DOHH2 (cell line): ENCODE data around the gene TMC3.

ENCODE experiments used
- H3F3A ChIP-seq: fragments of 200-600 bp; sonication (generic), shearing (Covaris generic); 2 replicates; pipeline ENCODE4 v1.6.0; 2016; ENCODE audit warnings: antibody characterized with exemption, mild to moderate bottlenecking; ENCODE audit not compliant: control insufficient read depth, insufficient read depth
- H3K27ac ChIP-seq: fragments of 200-600 bp; sonication (generic); 2 replicates; pipeline ENCODE4 v1.5.1; 2014; ENCODE audit warnings: low read depth, mild to moderate bottlenecking, low read length, moderate library complexity
- H3K27me3 ChIP-seq: fragments of 200-600 bp; sonication (generic); 2 replicates; pipeline ENCODE4 v1.6.1; 2014; ENCODE audit warnings: mild to moderate bottlenecking, low read length, mixed read lengths; ENCODE audit not compliant: control insufficient read depth
- H3K36me3 ChIP-seq: fragments of 200-600 bp; sonication (generic); 2 replicates; pipeline ENCODE4 v1.6.1; 2014; ENCODE audit warnings: mild to moderate bottlenecking, low read length, moderate library complexity, mixed read lengths; ENCODE audit not compliant: control insufficient read depth
- H3K4me1 ChIP-seq: fragments of 200-600 bp; sonication (generic); 2 replicates; pipeline ENCODE4 v1.6.1; 2014; ENCODE audit warnings: mild to moderate bottlenecking, low read length, mixed read lengths; ENCODE audit not compliant: control insufficient read depth
- H3K4me2 ChIP-seq: fragments of 200-600 bp; sonication (generic); 2 replicates; pipeline ENCODE4 v1.6.0; 2014; ENCODE audit warnings: mild to moderate bottlenecking, low read length, moderate library complexity
- H3K4me3 ChIP-seq: fragments of 200-600 bp; sonication (generic); 2 replicates; pipeline ENCODE4 v1.5.1; 2014; ENCODE audit warnings: mild to moderate bottlenecking, low read length, mixed read lengths
- H3K79me2 ChIP-seq: fragments of 200-600 bp; sonication (generic); 2 replicates; pipeline ENCODE4 v1.6.1; 2014; ENCODE audit warnings: mild to moderate bottlenecking, low read length, mixed read lengths; ENCODE audit not compliant: control insufficient read depth
- H3K9me2 ChIP-seq: fragments of 200-600 bp; sonication (generic); replicated peaks from 2 replicates; pipeline ENCODE4 v1.6.1; 2014; ENCODE audit warnings: mild to moderate bottlenecking, low read length, mixed read lengths; ENCODE audit not compliant: control insufficient read depth
- H3K9me3 ChIP-seq: fragments of 200-600 bp; sonication (generic); 2 replicates; pipeline ENCODE4 v1.6.1; 2014; ENCODE audit warnings: antibody characterized with exemption, low read length, mixed read lengths; ENCODE audit not compliant: control insufficient read depth, insufficient read depth
- H4K20me1 ChIP-seq: fragments of 200-600 bp; sonication (generic); 2 replicates; pipeline ENCODE4 v1.6.0; 2014; ENCODE audit warnings: low read depth, mild to moderate bottlenecking, antibody characterized with exemption, low read length, moderate library complexity; ENCODE audit not compliant: control insufficient read depth, insufficient read depth
- EZH2phosphoT487 ChIP-seq: fragments of 200-600 bp; sonication (generic); IDR thresholded peaks from 2 replicates; pipeline ENCODE4 v1.6.1; 2017; ENCODE audit warnings: borderline replicate concordance, mild to moderate bottlenecking, antibody characterized with exemption, low read length, moderate library complexity, mixed read lengths
- TF ChIP-seq, protein P1 (sequence below): fragments of 200-600 bp; sonication (generic); IDR thresholded peaks from one replicate; pipeline ENCODE4 v1.5.1; 2014; ENCODE audit warnings: antibody characterized with exemption, mild to moderate bottlenecking, low read depth, low read length; ENCODE audit not compliant: poor library complexity, severe bottlenecking

TMC3 gene

DNA sequence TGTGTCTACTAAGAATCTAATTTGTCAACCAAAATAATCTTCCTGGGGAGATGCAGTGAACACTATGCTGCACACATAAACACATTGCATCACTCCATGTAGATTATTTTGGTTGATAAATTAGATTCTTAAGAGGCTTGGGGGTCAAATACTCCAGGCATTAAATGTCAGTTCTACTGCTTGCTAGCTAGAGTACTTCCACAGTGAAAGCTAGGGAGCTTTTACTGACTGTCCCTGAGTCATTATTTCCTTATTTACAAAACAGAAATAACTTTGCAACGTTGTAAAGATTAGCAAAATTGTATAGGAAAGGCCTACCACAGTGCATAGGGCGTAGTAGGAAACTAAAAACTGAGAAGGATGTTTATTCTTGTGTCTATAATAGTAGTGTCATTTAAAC lies 12.9 kb upstream of the TMC3 start:
- H3K36me3 ChIP-seq, result no peaks in the 10 kb centered on the region
- H3K4me2 ChIP-seq, result no peak overlapping the region
- no peaks in the 10 kb centered on the region for H3K79me2 ChIP-seq
- no peaks in the 10 kb centered on the region; the same call in 1 of the 2 replicates for H3K27me3 ChIP-seq
- H3K9me3 ChIP-seq, result no peaks in the 10 kb centered on the region
- TF ChIP-seq, protein P1, sequence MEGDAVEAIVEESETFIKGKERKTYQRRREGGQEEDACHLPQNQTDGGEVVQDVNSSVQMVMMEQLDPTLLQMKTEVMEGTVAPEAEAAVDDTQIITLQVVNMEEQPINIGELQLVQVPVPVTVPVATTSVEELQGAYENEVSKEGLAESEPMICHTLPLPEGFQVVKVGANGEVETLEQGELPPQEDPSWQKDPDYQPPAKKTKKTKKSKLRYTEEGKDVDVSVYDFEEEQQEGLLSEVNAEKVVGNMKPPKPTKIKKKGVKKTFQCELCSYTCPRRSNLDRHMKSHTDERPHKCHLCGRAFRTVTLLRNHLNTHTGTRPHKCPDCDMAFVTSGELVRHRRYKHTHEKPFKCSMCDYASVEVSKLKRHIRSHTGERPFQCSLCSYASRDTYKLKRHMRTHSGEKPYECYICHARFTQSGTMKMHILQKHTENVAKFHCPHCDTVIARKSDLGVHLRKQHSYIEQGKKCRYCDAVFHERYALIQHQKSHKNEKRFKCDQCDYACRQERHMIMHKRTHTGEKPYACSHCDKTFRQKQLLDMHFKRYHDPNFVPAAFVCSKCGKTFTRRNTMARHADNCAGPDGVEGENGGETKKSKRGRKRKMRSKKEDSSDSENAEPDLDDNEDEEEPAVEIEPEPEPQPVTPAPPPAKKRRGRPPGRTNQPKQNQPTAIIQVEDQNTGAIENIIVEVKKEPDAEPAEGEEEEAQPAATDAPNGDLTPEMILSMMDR, result no peak
- TF ChIP-seq EZH2phosphoT487, result no peak
- H3K4me3 ChIP-seq, result no peak overlapping the region
- H3K9me2 ChIP-seq, result no peaks in the 10 kb centered on the region
- H3K27ac ChIP-seq, result no peak overlapping the region
- H3K4me1 ChIP-seq, result no peaks in the 10 kb centered on the region
- no peaks in the 10 kb centered on the region for H3F3A ChIP-seq
- no peaks in the 10 kb centered on the region for H4K20me1 ChIP-seq

DNA sequence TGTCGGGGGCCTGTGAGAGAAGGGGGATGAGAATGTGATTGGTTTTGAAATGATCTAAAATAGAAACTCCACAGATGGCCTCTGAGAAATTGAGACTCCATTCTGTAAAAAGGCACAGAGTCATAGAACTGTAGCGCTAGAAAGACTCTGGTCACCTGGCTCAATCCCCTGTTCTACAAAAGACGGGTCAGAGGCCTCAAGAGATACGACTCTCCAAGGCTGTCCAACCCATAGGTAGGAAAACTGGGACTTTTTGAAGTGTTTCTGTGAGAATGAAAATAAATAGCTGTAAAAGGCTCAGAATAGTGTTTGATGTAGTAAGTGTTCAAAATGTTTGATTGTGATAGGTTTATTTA lies 11.7 kb upstream of the TMC3 start:
- Histone ChIP-seq H3K27ac (no peak overlapping the region), H3K4me3 (no peak overlapping the region), H3F3A (no peaks in the 10 kb centered on the region), H3K4me1 (no peaks in the 10 kb centered on the region), H3K4me2 (no peak overlapping the region), H3K36me3 (no peaks in the 10 kb centered on the region), H3K9me3 (no peaks in the 10 kb centered on the region), H3K79me2 (no peaks in the 10 kb centered on the region), H3K27me3 (peaks cover 3% of the 10 kb centered on the region; the same call in 1 of the 2 replicates), H4K20me1 (no peaks in the 10 kb centered on the region), H3K9me2 (no peaks in the 10 kb centered on the region)
- TF ChIP-seq, protein P1, result no peak
- no peak for TF ChIP-seq EZH2phosphoT487

DNA sequence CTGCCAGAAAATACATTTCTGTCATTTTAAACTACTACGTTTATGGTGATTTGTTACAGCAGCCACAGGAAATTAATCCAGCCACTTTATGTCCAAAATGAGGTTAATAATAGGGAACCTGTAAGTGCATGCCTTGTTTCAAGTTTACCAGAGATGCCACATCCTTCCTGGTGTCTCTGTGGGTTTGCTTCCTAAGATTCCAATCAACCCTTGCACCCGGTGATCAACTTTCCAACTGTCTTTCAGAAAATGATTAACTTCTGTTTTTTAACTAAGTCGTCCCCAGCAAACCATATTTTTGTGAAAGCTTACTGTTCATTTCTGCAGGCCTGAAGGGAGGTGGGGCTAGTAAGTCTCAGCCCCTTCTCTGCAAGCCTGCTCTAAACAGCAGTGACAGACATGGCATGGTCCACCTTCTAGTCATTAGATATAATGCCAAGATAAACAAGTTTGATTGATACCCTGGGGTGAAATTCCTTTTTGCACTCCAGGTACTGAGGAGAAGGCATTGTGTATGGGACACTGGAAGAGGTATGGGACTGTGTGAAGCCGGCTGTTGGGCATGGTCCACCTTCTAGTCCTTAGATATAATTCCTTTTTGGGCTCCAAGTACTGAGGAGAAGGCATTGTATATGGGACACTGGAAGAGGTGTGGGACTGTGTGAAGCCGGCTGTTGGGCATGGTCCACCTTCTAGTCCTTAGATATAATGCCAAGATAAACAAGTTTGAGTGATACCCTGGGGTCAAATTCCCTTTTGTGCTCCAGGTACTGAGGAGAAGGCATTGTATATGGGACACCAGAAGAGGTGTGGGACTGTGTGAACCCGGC lies 11.1 kb upstream of the TMC3 start:
- no peaks in the 10 kb centered on the region for H3K79me2 ChIP-seq
- H3K4me3 ChIP-seq, result no peak overlapping the region
- no peaks in the 10 kb centered on the region for H4K20me1 ChIP-seq
- no peaks in the 10 kb centered on the region for H3K4me1 ChIP-seq
- no peaks in the 10 kb centered on the region for H3F3A ChIP-seq
- TF ChIP-seq, protein P1, result no peak
- no peak for TF ChIP-seq EZH2phosphoT487
- H3K4me2 ChIP-seq, result no peak overlapping the region
- peaks cover 7% of the 10 kb centered on the region; the same call in 1 of the 2 replicates for H3K27me3 ChIP-seq
- H3K9me2 ChIP-seq, result no peaks in the 10 kb centered on the region
- H3K9me3 ChIP-seq, result no peaks in the 10 kb centered on the region
- no peak overlapping the region for H3K27ac ChIP-seq
- no peaks in the 10 kb centered on the region for H3K36me3 ChIP-seq
